Mucosa of descending colon (tissue), 3 donors: ENCODE data around the gene LRRC38. TPM values are rescaled to one million over a fixed set of nuclear protein-coding genes. Genes with fewer than 3 reads are reported as not detected.
A peak's percentile ranks its signal among the peaks of the same experiment; 100 is the strongest.
"Not testable (repeated sequence)": the region's sequence is repeated elsewhere in the genome, so short reads cannot be mapped to it uniquely, and the experiment has no call there.

Source experiments
- ATAC-seq: fragments of 200-7000 bp; cut with Tn5 transposase; one replicate; pipeline ENCODE4 v1.9.1; 2020; ENCODE audit warnings: mild to moderate bottlenecking, moderate library complexity
- DNase-seq, 3 donors: peaks; one replicate each; pipeline ENCODE4 v3.0.0-alpha.2; 2020
- H3K36me3 ChIP-seq: fragments of 200-600 bp; one replicate; pipeline ENCODE4 v1.8.0; 2021; ENCODE audit warnings: low read depth, mild to moderate bottlenecking
- H3K4me1 ChIP-seq: fragments of 200-600 bp; one replicate; pipeline ENCODE4 v1.8.0; 2021; ENCODE audit warnings: low read depth, mild to moderate bottlenecking
- H3K4me3 ChIP-seq: fragments of 200-600 bp; one replicate; pipeline ENCODE4 v1.8.0; 2021; ENCODE audit warnings: mild to moderate bottlenecking
- H3K9me3 ChIP-seq: fragments of 200-600 bp; one replicate; pipeline ENCODE4 v1.8.0; 2021; ENCODE audit warnings: mild to moderate bottlenecking
- CTCF ChIP-seq: fragments of 200-600 bp; IDR thresholded peaks from one replicate; pipeline ENCODE4 v1.8.0; 2022; ENCODE audit warnings: antibody characterized with exemption, mild to moderate bottlenecking
- intact Hi-C, 2 donors: fragments of 100-400 bp; cut with DNase I in 1 of 2; cut with micrococcal nuclease in 1 of 2; formaldehyde crosslinking; loops; one replicate each; pipeline versions ENCODE4 v1.11.0 to v1.11.1; 2022; cut with DNase I, micrococcal nuclease
- long read RNA-seq, 2 donors: library from polyadenylated mRNA; unstranded; transcript quantifications; one replicate each; pipeline ENCODE4 v2.0.0, GENCODE V29; 2019 to 2021
- total RNA-seq, 3 donors: library from RNA; stranded (reverse); fragmentation: NEBNext Ultra II Directional in 2 of 3; extraction: Animal tissue kit (Norgen Biotek cat#: 25700) in 2 of 3; gene quantifications; one replicate each; pipeline versions ENCODE4 v1.2.1 to v1.2.4, GENCODE V29; 2021 to 2023
- donor health status: DM: no; HTN: no; CAD: no; lungs with moderate emphysema.
- donor health status: DM: no; HTN: no; CAD: no.
- donor health status: DM: no; HTN: yes; CAD: no.

LRRC38 gene
- not detected for total RNA-seq
- long read RNA-seq, donor 1 = 0 reads
- long read RNA-seq, donor 2 = 0 reads

- TF ChIP-seq CTCF = no peak
- H3K9me3 ChIP-seq = no peaks in the 10 kb centered on the region
- H3K4me3 ChIP-seq = no peak within 1 kb of the TSS
- H3K4me1 ChIP-seq = no peaks in the 10 kb centered on the region
- intact Hi-C loops = no loop called here
- no peaks in the 10 kb centered on the region for H3K36me3 ChIP-seq
- ATAC-seq = peak; percentile 79
- DNase-seq = peak in 2 of 3 donors; percentile 22 to 39
Observed at GRCh38 chr1:13513895-13514546, at the start of gene LRRC38. TSS of gene LRRC38 (minus strand) at chr1:13514003. CDS start at chr1:13513593, 410 bp downstream.

- ATAC-seq, intact Hi-C loops, H3K4me1 ChIP-seq, H3K4me3 ChIP-seq, H3K36me3 ChIP-seq, H3K9me3 ChIP-seq, DNase-seq: not testable (repeated sequence)
Observed at GRCh38 chr1:13562981-13563380, 49.2 kb upstream of the LRRC38 start.

- no peak for DNase-seq
- no peaks in the 10 kb centered on the region for H3K36me3 ChIP-seq
- no peak for TF ChIP-seq CTCF
- no peaks in the 10 kb centered on the region for H3K9me3 ChIP-seq
- intact Hi-C loops = no loop called here
- ATAC-seq = no peak
- no peaks in the 10 kb centered on the region for H3K4me1 ChIP-seq
- no peak overlapping the region for H3K4me3 ChIP-seq
Observed at GRCh38 chr1:13560541-13560940, 46.7 kb upstream of the LRRC38 start.

GRCh38 chr1:13556224-13556764 lies 42.5 kb upstream of the LRRC38 start:
- Histone ChIP-seq H3K4me3 (no peak overlapping the region), H3K9me3 (no peaks in the 10 kb centered on the region), H3K4me1 (no peaks in the 10 kb centered on the region), H3K36me3 (no peaks in the 10 kb centered on the region)
- TF ChIP-seq CTCF = no peak
- no peak for DNase-seq
- intact Hi-C loops = no loop called here
- ATAC-seq = no peak

- H3K36me3 ChIP-seq = no peaks in the 10 kb centered on the region
- TF ChIP-seq CTCF = no peak
- intact Hi-C loops = no loop called here
- no peaks in the 10 kb centered on the region for H3K9me3 ChIP-seq
- ATAC-seq = no peak
- DNase-seq = no peak
- H3K4me3 ChIP-seq = no peak overlapping the region
- no peaks in the 10 kb centered on the region for H3K4me1 ChIP-seq
Observed at GRCh38 chr1:13554798-13555197, 41.0 kb upstream of the LRRC38 start.

- no peaks in the 10 kb centered on the region for H3K36me3 ChIP-seq
- ATAC-seq (no peak), DNase-seq (no peak)
- H3K9me3 ChIP-seq = no peaks in the 10 kb centered on the region
- no peak for TF ChIP-seq CTCF
- H3K4me1 ChIP-seq = no peaks in the 10 kb centered on the region
- intact Hi-C loops = no loop called here
- no peak overlapping the region for H3K4me3 ChIP-seq
Observed at GRCh38 chr1:13550663-13551062, 36.9 kb upstream of the LRRC38 start.
